GM23338 (cell line): ENCODE data around the gene LMX1B. TPM values are rescaled to one million over a fixed set of nuclear protein-coding genes. Genes with fewer than 3 reads are reported as not detected.

ENCODE experiments used
- ATAC-seq: fragments of 200-7000 bp; cut with Tn5 transposase; 3 replicates; pipeline ENCODE4 v1.9.1; 2020
- DNase-seq: peaks from one replicate; pipeline ENCODE4 v3.0.0-alpha.2; 2015; ENCODE audit warnings: low spot score
- H2AFZ ChIP-seq: fragments of 200-600 bp; sonication (generic); 2 replicates; pipeline ENCODE4 v1.8.0; 2016; ENCODE audit warnings: antibody characterized with exemption, mild to moderate bottlenecking, moderate library complexity
- H3F3A ChIP-seq: fragments of 200-600 bp; sonication (generic); replicated peaks from 2 replicates; pipeline ENCODE4 v1.8.0; 2017; ENCODE audit warnings: antibody characterized with exemption, mixed run types, low read depth
- H3K27ac ChIP-seq: fragments of 200-600 bp; sonication (generic); 2 replicates; pipeline ENCODE4 v1.6.1; 2016; ENCODE audit warnings: low read depth
- H3K27me3 ChIP-seq: fragments of 200-600 bp; sonication (generic); 2 replicates; pipeline ENCODE4 v1.8.0; 2016; ENCODE audit warnings: mild to moderate bottlenecking, mixed run types, moderate library complexity; ENCODE audit not compliant: insufficient read depth
- H3K36me3 ChIP-seq: fragments of 200-600 bp; sonication (generic); 2 replicates; pipeline ENCODE4 v1.8.0; 2016; ENCODE audit warnings: mild to moderate bottlenecking; ENCODE audit not compliant: insufficient read depth
- H3K4me1 ChIP-seq: fragments of 200-600 bp; sonication (generic); 2 replicates; pipeline ENCODE4 v1.8.0; 2016; ENCODE audit warnings: mild to moderate bottlenecking, moderate library complexity; ENCODE audit not compliant: insufficient read depth
- H3K4me2 ChIP-seq: fragments of 200-600 bp; sonication (generic); 2 replicates; pipeline ENCODE4 v1.7.1; 2017; ENCODE audit warnings: mixed run types
- H3K4me3 ChIP-seq: fragments of 200-600 bp; sonication (generic); 2 replicates; pipeline ENCODE4 v1.6.1; 2016; ENCODE audit warnings: mixed run types
- H3K79me2 ChIP-seq: fragments of 200-600 bp; sonication (generic); replicated peaks from 2 replicates; pipeline ENCODE4 v1.8.0; 2017; ENCODE audit warnings: mild to moderate bottlenecking; ENCODE audit not compliant: insufficient read depth
- H3K9me2 ChIP-seq: fragments of 200-600 bp; sonication (generic); 2 replicates; pipeline ENCODE4 v1.8.0; 2017; ENCODE audit not compliant: insufficient read depth
- H4K20me1 ChIP-seq: fragments of 200-600 bp; sonication (generic); replicated peaks from 2 replicates; pipeline ENCODE4 v1.8.0; 2017; ENCODE audit warnings: mild to moderate bottlenecking; ENCODE audit not compliant: insufficient read depth
- H3K27ac Mint-ChIP-seq: 2 replicates; pipeline ENCODE4 v1.8.0; 2020; ENCODE audit warnings: inconsistent platforms, mild to moderate bottlenecking, moderate library complexity, mixed read lengths
- H3K27me3 Mint-ChIP-seq: 3 replicates; pipeline ENCODE4 v1.8.0; 2022; ENCODE audit warnings: low read depth, mild to moderate bottlenecking, moderate library complexity, mixed read lengths, inconsistent platforms; ENCODE audit not compliant: insufficient read depth, poor library complexity
- H3K36me3 Mint-ChIP-seq: 3 replicates; pipeline ENCODE4 v1.8.0; 2021; ENCODE audit warnings: low read depth, mild to moderate bottlenecking, inconsistent platforms, moderate library complexity, mixed read lengths
- H3K4me1 Mint-ChIP-seq: 3 replicates; pipeline ENCODE4 v1.8.0; 2020; ENCODE audit warnings: mild to moderate bottlenecking, inconsistent platforms, mixed read lengths
- H3K4me3 Mint-ChIP-seq: 3 replicates; pipeline ENCODE4 v1.8.0; 2021; ENCODE audit warnings: moderate library complexity, mild to moderate bottlenecking, inconsistent platforms, mixed read lengths
- H3K9me3 Mint-ChIP-seq: 3 replicates; pipeline ENCODE4 v1.8.0; 2020; ENCODE audit warnings: moderate library complexity, mild to moderate bottlenecking, inconsistent platforms, mixed read lengths
- CREB1 ChIP-seq: fragments of 250-450 bp; sonication (Bioruptor Pico); IDR thresholded peaks from 2 replicates; pipeline ENCODE4 v1.5.0; 2020; ENCODE audit warnings: low read depth, mild to moderate bottlenecking, moderate library complexity
- CTCF ChIP-seq, 2 experiments: fragments of 200-600 bp in 1 of 2; sonication (generic) in 1 of 2; conservative IDR thresholded peaks; 2 replicates each; pipeline versions ENCODE4 v1.5.1 to v1.6.1; 2016 to 2017; ENCODE audit warnings: antibody characterized with exemption in 2 of 2, low read depth in 2 of 2, mild to moderate bottlenecking in 2 of 2, moderate library complexity in 1 of 2
- EZH2phosphoT487 ChIP-seq: fragments of 200-600 bp; sonication (generic); IDR thresholded peaks from one replicate; pipeline ENCODE4 v1.8.1; 2018; ENCODE audit warnings: antibody characterized with exemption; ENCODE audit not compliant: unreplicated experiment
- POLR2AphosphoS5 ChIP-seq: IDR thresholded peaks from 2 replicates; pipeline ENCODE4 v1.6.1; 2016; ENCODE audit warnings: antibody characterized with exemption, low read depth
- REST ChIP-seq: IDR thresholded peaks from one replicate; pipeline ENCODE4 v1.6.1; 2018; ENCODE audit warnings: antibody characterized with exemption; ENCODE audit not compliant: unreplicated experiment
- STAT1 ChIP-seq: IDR thresholded peaks from one replicate; pipeline ENCODE4 v1.6.1; 2016; ENCODE audit warnings: antibody characterized with exemption; ENCODE audit not compliant: unreplicated experiment
- ZNF462 ChIP-seq: fragments of 250-450 bp; sonication (Bioruptor Pico); IDR thresholded peaks from 2 replicates; pipeline ENCODE4 v1.5.0; 2020; ENCODE audit warnings: mild to moderate bottlenecking, moderate library complexity
- polyA plus RNA-seq: library from polyadenylated mRNA; unstranded; fragments of >200 nt; fragmentation: Nextera tagmentation; extraction: Ambion mirVana; gene quantifications from 2 replicates; pipeline ENCODE4 v1.2.1, GENCODE V29; 2016
- total RNA-seq: library from RNA; depleted of rRNA; stranded (reverse); fragments of >200 nt; shearing (Covaris generic); gene quantifications from 2 replicates; pipeline ENCODE4 v1.2.3, GENCODE V29; 2014

LMX1B gene
- total and polyA plus RNA-seq, 2 experiments from 2014 or later, result 0.08 to 0.21 TPM

GRCh38 chr9:126647585-126648411, 34.1 kb downstream of the LMX1B start:
- peaks cover 5% of the 10 kb centered on the region for H3K27me3 ChIP-seq
- no peaks in the 10 kb centered on the region for H3K36me3 ChIP-seq
- H3F3A ChIP-seq, result no peaks in the 10 kb centered on the region
- no peak overlapping the region for H3K4me3 ChIP-seq
- ATAC-seq (no peak), DNase-seq (no peak)
- no peak overlapping the region for H2AFZ ChIP-seq
- H3K27ac Mint-ChIP-seq, result no peak overlapping the region
- TF ChIP-seq POLR2AphosphoS5 (no peak), CREB1 (CRISPR knock-in tag) (no peak), STAT1 (no peak), ZNF462 (CRISPR knock-in tag) (no peak), CTCF (conservative IDR thresholded peaks at IDR 0.05; ENCODE audit: low read depth in 2 of 2) (no peak), REST (no peak), EZH2phosphoT487 (no peak)
- no peaks in the 10 kb centered on the region for H3K79me2 ChIP-seq
- H4K20me1 ChIP-seq, result no peaks in the 10 kb centered on the region
- H3K4me2 ChIP-seq, result no peak overlapping the region
- H3K4me1 Mint-ChIP-seq, result peaks cover 26% of the 10 kb centered on the region
- no peak overlapping the region for H3K4me3 Mint-ChIP-seq
- H3K27ac ChIP-seq, result no peak overlapping the region
- H3K36me3 Mint-ChIP-seq, result no peaks in the 10 kb centered on the region
- H3K9me2 ChIP-seq, result no peaks in the 10 kb centered on the region
- H3K27me3 Mint-ChIP-seq, result peaks cover 26% of the 10 kb centered on the region
- no peaks in the 10 kb centered on the region for H3K9me3 Mint-ChIP-seq
- peaks cover 10% of the 10 kb centered on the region for H3K4me1 ChIP-seq
